COLO668 (cell line): ENCODE data around the gene CDKAL1.

Experiments used
- DNase-seq: peaks from one replicate; lab custom pipeline; 2025; ENCODE audit not compliant: unreplicated experiment; lab: John Stamatoyannopoulos, UW

Gene CDKAL1

GRCh38 chr6:20998748-20999448, 464.6 kb downstream of the CDKAL1 start:
- no peak for DNase-seq

- no peak for DNase-seq
Measured at GRCh38 chr6:21000331-21000801, 466.1 kb downstream of the CDKAL1 start.

- DNase-seq: no peak
Measured at GRCh38 chr6:21001736-21002135, 467.5 kb downstream of the CDKAL1 start.

GRCh38 chr6:21003780-21004541, 469.7 kb downstream of the CDKAL1 start:
- DNase-seq: no peak

- no peak for DNase-seq
Measured at GRCh38 chr6:21005816-21006570, 471.7 kb downstream of the CDKAL1 start.

- no peak for DNase-seq
Measured at GRCh38 chr6:21019614-21020013, 485.4 kb downstream of the CDKAL1 start.

GRCh38 chr6:21022343-21023107, 488.3 kb downstream of the CDKAL1 start:
- peak; percentile 72 for DNase-seq

GRCh38 chr6:21023210-21023609, 489.0 kb downstream of the CDKAL1 start:
- no peak for DNase-seq

- DNase-seq: no peak
Measured at GRCh38 chr6:21024616-21025015, 490.4 kb downstream of the CDKAL1 start.

GRCh38 chr6:21026576-21027273, 492.5 kb downstream of the CDKAL1 start:
- no peak for DNase-seq

- DNase-seq: no peak
Measured at GRCh38 chr6:21027507-21027906, 493.2 kb downstream of the CDKAL1 start.

- no peak for DNase-seq
Measured at GRCh38 chr6:21031182-21031581, 496.9 kb downstream of the CDKAL1 start.

GRCh38 chr6:21033084-21033483, 498.8 kb downstream of the CDKAL1 start:
- DNase-seq: no peak

- DNase-seq: no peak
Measured at GRCh38 chr6:21033575-21034026, 499.3 kb downstream of the CDKAL1 start.

- no peak for DNase-seq
Measured at GRCh38 chr6:21034345-21034744, 500.1 kb downstream of the CDKAL1 start.

- no peak for DNase-seq
Measured at GRCh38 chr6:21037453-21037852, 503.2 kb downstream of the CDKAL1 start.

GRCh38 chr6:21039926-21040325, 505.7 kb downstream of the CDKAL1 start:
- no peak for DNase-seq

GRCh38 chr6:21045135-21045700, 511.0 kb downstream of the CDKAL1 start:
- DNase-seq: no peak

- no peak for DNase-seq
Measured at GRCh38 chr6:21046276-21046675, 512.0 kb downstream of the CDKAL1 start.

GRCh38 chr6:21048047-21048446, 513.8 kb downstream of the CDKAL1 start:
- no peak for DNase-seq
